PC-3 (cell line): Measurements from ENCODE around the gene TGOLN2.

ENCODE experiments used
- CTCF ChIP-seq: fragments of 300-600 bp; sonication (generic); conservative IDR thresholded peaks from 2 replicates; pipeline ENCODE4 v1.5.1; 2017; ENCODE audit warnings: antibody characterized with exemption, low read depth, mild to moderate bottlenecking, low read length
- EZH2 ChIP-seq: fragments of 300-600 bp; sonication (generic); IDR thresholded peaks from one replicate; pipeline ENCODE4 v1.6.1; 2017; ENCODE audit warnings: antibody characterized with exemption, mild to moderate bottlenecking, low read length; ENCODE audit not compliant: unreplicated experiment
- EZH2phosphoT487 ChIP-seq: fragments of 300-600 bp; sonication (generic); IDR thresholded peaks from 2 replicates; pipeline ENCODE4 v1.6.1; 2018; ENCODE audit warnings: mild to moderate bottlenecking, antibody characterized with exemption, low read length, borderline replicate concordance

- TF ChIP-seq CTCF = no peak
- no peak for TF ChIP-seq EZH2phosphoT487
- no peak for TF ChIP-seq EZH2
These were observed 40.9 kb downstream of the TGOLN2 start for GRCh38 chr2:85286918-85287317.
